ENCODE data around the gene RPS6KA2. TPM values are rescaled to one million over a fixed set of nuclear protein-coding genes. Genes with fewer than 3 reads are reported as not detected.

The RPS6KA2 gene
- total and polyA plus RNA-seq, 2 experiments from 2014 or later: 19.3 to 24.0 TPM

- no peaks in the 10 kb centered on the region for H3K4me1 ChIP-seq (ENCODE audit: low read depth)
- TF ChIP-seq CTCF (IDR thresholded peaks at IDR 0.05; ENCODE audit: low read depth, low read length): no peak
- peak in 1 of 2 donors; percentile 96 for DNase-seq (ENCODE audit: low read depth in 1 of 2, low spot score in 1 of 2)
- H3K4me3 ChIP-seq: no peak overlapping the region
- H3K27me3 ChIP-seq: no peaks in the 10 kb centered on the region
- no peaks in the 10 kb centered on the region for H3K9me3 ChIP-seq (ENCODE audit: low read depth)
- no peaks in the 10 kb centered on the region for H3K36me3 ChIP-seq
- no peak overlapping the region for H3K27ac ChIP-seq
Measured at GRCh38 chr6:166598441-166599138, 28.5 kb downstream of the RPS6KA2 start.

- no peak overlapping the region for H3K4me3 ChIP-seq
- no peak for TF ChIP-seq CTCF (IDR thresholded peaks at IDR 0.05; ENCODE audit: low read depth, low read length)
- no peak overlapping the region for H3K27ac ChIP-seq
- no peaks in the 10 kb centered on the region for H3K4me1 ChIP-seq (ENCODE audit: low read depth)
- DNase-seq (ENCODE audit: low read depth in 1 of 2, low spot score in 1 of 2): no peak
- H3K36me3 ChIP-seq: no peaks in the 10 kb centered on the region
- H3K9me3 ChIP-seq (ENCODE audit: low read depth): no peaks in the 10 kb centered on the region
- no peaks in the 10 kb centered on the region for H3K27me3 ChIP-seq
Measured at GRCh38 chr6:166597711-166598440, 29.2 kb downstream of the RPS6KA2 start.

- Histone ChIP-seq H3K4me1 (ENCODE audit: low read depth) (no peaks in the 10 kb centered on the region), H3K27ac (no peak overlapping the region), H3K36me3 (no peaks in the 10 kb centered on the region), H3K4me3 (no peak overlapping the region), H3K27me3 (no peaks in the 10 kb centered on the region), H3K9me3 (ENCODE audit: low read depth) (no peaks in the 10 kb centered on the region)
- no peak for DNase-seq (ENCODE audit: low read depth in 1 of 2, low spot score in 1 of 2)
- no peak for TF ChIP-seq CTCF (IDR thresholded peaks at IDR 0.05; ENCODE audit: low read depth, low read length)
Measured at GRCh38 chr6:166596776-166597507, 30.1 kb downstream of the RPS6KA2 start.

DNA sequence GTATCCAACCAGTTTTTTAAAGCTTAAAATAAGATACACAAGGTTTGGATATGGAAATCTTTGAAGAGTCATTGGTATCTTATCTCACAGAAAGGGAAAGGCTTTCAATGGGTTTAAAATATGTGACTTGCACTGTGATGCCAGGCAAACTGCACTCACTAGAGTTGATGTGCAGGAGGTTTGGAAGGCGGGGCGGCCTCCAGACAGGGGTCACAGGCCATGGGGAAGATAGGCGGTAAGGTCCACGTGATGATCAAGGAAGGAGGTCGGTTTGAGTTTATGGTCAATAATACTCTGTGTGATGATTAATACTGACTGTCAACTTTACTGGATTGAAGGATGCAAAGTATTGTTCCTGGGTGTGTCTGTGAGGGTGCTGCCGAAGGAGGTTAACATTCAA, 31.1 kb downstream of the RPS6KA2 start:
- Histone ChIP-seq H3K27me3 (no peaks in the 10 kb centered on the region), H3K27ac (no peak overlapping the region), H3K4me1 (ENCODE audit: low read depth) (no peaks in the 10 kb centered on the region), H3K36me3 (no peaks in the 10 kb centered on the region), H3K4me3 (no peak overlapping the region), H3K9me3 (ENCODE audit: low read depth) (no peaks in the 10 kb centered on the region)
- DNase-seq (ENCODE audit: low read depth in 1 of 2, low spot score in 1 of 2): no peak
- no peak for TF ChIP-seq CTCF (IDR thresholded peaks at IDR 0.05; ENCODE audit: low read depth, low read length)

- peak in 1 of 2 donors; percentile 90 for DNase-seq (ENCODE audit: low read depth in 1 of 2, low spot score in 1 of 2)
- H3K27ac ChIP-seq: no peak overlapping the region
- H3K9me3 ChIP-seq (ENCODE audit: low read depth): no peaks in the 10 kb centered on the region
- H3K4me1 ChIP-seq (ENCODE audit: low read depth): no peaks in the 10 kb centered on the region
- H3K4me3 ChIP-seq: no peak overlapping the region
- H3K36me3 ChIP-seq: no peaks in the 10 kb centered on the region
- H3K27me3 ChIP-seq: no peaks in the 10 kb centered on the region
- TF ChIP-seq CTCF (IDR thresholded peaks at IDR 0.05; ENCODE audit: low read depth, low read length): no peak
Measured at GRCh38 chr6:166595061-166595780, 31.8 kb downstream of the RPS6KA2 start.
